HG03575 (cell line): ENCODE measurements around the gene FADS6.
"Not testable (repeated sequence)": the region's sequence is repeated elsewhere in the genome, so short reads cannot be mapped to it uniquely, and the experiment has no call there.

Experiments
- ATAC-seq: cut with Tn5 transposase; IDR thresholded peaks from one replicate; pipeline ENCODE4 v1.9.1; 2021; ENCODE audit not compliant: unreplicated experiment, insufficient number of reproducible peaks, low FRiP score; ENCODE audit errors: extremely low read depth

FADS6 gene

GRCh38 chr17:74921769-74922168 is 28.3 kb upstream of the FADS6 start:
- no peak for ATAC-seq

- no peak for ATAC-seq
Observed at GRCh38 chr17:74921026-74921681, 27.7 kb upstream of the FADS6 start.

- ATAC-seq, result no peak
Observed at GRCh38 chr17:74920642-74921025, 27.2 kb upstream of the FADS6 start.

GRCh38 chr17:74920306-74920620 is 26.8 kb upstream of the FADS6 start:
- no peak for ATAC-seq

- ATAC-seq, result no peak
Observed at GRCh38 chr17:74919440-74920305, 26.2 kb upstream of the FADS6 start.

GRCh38 chr17:74918906-74919305 is 25.5 kb upstream of the FADS6 start:
- no peak for ATAC-seq

GRCh38 chr17:74917430-74917829 is 24.0 kb upstream of the FADS6 start:
- ATAC-seq, result no peak

- no peak for ATAC-seq
Observed at GRCh38 chr17:74916851-74917199, 23.4 kb upstream of the FADS6 start.

GRCh38 chr17:74916136-74916850 is 22.9 kb upstream of the FADS6 start:
- ATAC-seq, result no peak

- ATAC-seq, result not testable (repeated sequence)
Observed at GRCh38 chr17:74911423-74911822, 18.0 kb upstream of the FADS6 start.

- ATAC-seq, result not testable (repeated sequence)
Observed at GRCh38 chr17:74909097-74909496, 15.7 kb upstream of the FADS6 start.

GRCh38 chr17:74907012-74907411 is 13.6 kb upstream of the FADS6 start:
- ATAC-seq, result no peak

GRCh38 chr17:74906214-74906793 is 12.9 kb upstream of the FADS6 start:
- not testable (repeated sequence) for ATAC-seq

- ATAC-seq, result no peak
Observed at GRCh38 chr17:74904687-74905409, 11.4 kb upstream of the FADS6 start.

GRCh38 chr17:74903671-74904070 is 10.2 kb upstream of the FADS6 start:
- no peak for ATAC-seq

- ATAC-seq, result no peak
Observed at GRCh38 chr17:74903034-74903433, 9.6 kb upstream of the FADS6 start.

GRCh38 chr17:74901353-74902135 is 8.1 kb upstream of the FADS6 start:
- no peak for ATAC-seq

GRCh38 chr17:74900208-74900607 is 6.8 kb upstream of the FADS6 start:
- ATAC-seq, result no peak
